GM12872 (cell line): ENCODE data around the gene CACNA1E.

Source experiments
- CTCF ChIP-seq: IDR thresholded peaks from 3 replicates; pipeline ENCODE4 v1.5.1; 2011; ENCODE audit warnings: low read depth, mild to moderate bottlenecking, low read length, moderate library complexity; ENCODE audit not compliant: insufficient read depth

CACNA1E gene

GRCh38 chr1:181475580-181475979 is 7.7 kb upstream of the CACNA1E start:
- no peak for TF ChIP-seq CTCF

- no peak for TF ChIP-seq CTCF
Measured at GRCh38 chr1:181476581-181476980, 6.7 kb upstream of the CACNA1E start.

GRCh38 chr1:181478306-181478705 is 5.0 kb upstream of the CACNA1E start:
- no peak for TF ChIP-seq CTCF

- peak; percentile 82 for TF ChIP-seq CTCF
Measured at GRCh38 chr1:181479137-181479745, 4.1 kb upstream of the CACNA1E start.

- no peak for TF ChIP-seq CTCF
Measured at GRCh38 chr1:181482001-181482430, 1.3 kb upstream of the CACNA1E start.

- no peak for TF ChIP-seq CTCF
Measured at GRCh38 chr1:181482521-181483284, 614 bp upstream of the CACNA1E start.

GRCh38 chr1:181484821-181485220 is 1.5 kb downstream of the CACNA1E start:
- no peak for TF ChIP-seq CTCF
